LNCaP clone FGC (cell line): ENCODE data around the gene OSTC.
A peak's percentile ranks its signal among the peaks of the same experiment; 100 is the strongest.
"Not testable (repeated sequence)": the region's sequence is repeated elsewhere in the genome, so short reads cannot be mapped to it uniquely, and the experiment has no call there.

Experiments used
- DNase-seq: peaks from one replicate; pipeline ENCODE4 v3.0.0-alpha.2; 2011; ENCODE audit warnings: low read depth
- H3K4me3 ChIP-seq: 2 replicates; pipeline ENCODE4 v1.5.1; 2011; ENCODE audit warnings: mild to moderate bottlenecking, low read depth, low read length, control low read depth
- TF ChIP-seq, protein P1 (sequence below): IDR thresholded peaks from 2 replicates; pipeline ENCODE4 v1.5.1; 2012; ENCODE audit warnings: mild to moderate bottlenecking; ENCODE audit not compliant: control insufficient read depth, insufficient read depth; ENCODE audit errors: extremely low read depth

OSTC gene

DNA sequence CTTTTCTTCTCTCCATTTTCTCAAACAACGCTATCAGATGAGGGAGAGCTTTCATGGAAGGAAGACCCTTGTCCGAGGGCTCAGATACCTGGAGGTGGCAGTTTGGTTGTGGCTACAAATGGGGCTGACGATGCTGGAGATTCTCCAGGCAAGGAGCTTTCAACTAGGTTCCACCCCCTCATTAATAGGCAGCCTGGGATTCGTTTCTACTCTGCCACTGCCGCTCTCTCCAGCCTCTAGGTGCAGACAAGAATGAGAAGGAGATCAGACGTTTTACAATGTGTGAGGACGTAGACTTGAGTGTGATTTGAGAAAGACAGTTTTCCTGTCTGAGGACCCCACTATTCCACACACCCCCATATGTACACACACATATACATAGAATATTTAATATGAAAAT, 59.3 kb downstream of the OSTC start:
- TF ChIP-seq, protein P1, sequence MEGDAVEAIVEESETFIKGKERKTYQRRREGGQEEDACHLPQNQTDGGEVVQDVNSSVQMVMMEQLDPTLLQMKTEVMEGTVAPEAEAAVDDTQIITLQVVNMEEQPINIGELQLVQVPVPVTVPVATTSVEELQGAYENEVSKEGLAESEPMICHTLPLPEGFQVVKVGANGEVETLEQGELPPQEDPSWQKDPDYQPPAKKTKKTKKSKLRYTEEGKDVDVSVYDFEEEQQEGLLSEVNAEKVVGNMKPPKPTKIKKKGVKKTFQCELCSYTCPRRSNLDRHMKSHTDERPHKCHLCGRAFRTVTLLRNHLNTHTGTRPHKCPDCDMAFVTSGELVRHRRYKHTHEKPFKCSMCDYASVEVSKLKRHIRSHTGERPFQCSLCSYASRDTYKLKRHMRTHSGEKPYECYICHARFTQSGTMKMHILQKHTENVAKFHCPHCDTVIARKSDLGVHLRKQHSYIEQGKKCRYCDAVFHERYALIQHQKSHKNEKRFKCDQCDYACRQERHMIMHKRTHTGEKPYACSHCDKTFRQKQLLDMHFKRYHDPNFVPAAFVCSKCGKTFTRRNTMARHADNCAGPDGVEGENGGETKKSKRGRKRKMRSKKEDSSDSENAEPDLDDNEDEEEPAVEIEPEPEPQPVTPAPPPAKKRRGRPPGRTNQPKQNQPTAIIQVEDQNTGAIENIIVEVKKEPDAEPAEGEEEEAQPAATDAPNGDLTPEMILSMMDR: no peak
- DNase-seq: no peak
- no peak overlapping the region for H3K4me3 ChIP-seq

DNA sequence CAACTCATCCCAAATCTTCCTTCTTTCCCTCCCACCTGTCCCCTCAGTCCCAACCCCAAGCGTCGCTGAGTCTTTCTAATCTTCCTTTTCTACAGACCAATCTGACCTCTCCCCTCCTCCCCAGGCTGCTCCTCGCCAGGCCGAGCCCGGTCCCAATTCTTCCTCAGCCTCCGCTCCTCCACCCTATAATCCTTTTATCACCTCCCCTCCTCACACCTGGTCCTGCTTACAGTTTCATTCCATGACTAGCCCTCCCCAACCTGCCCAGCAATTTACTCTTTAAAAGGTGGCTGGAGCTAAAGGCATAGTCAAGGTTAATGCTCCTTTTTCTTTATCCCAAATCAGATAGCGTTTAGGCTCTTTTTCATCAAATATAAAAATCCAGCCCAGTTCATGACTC, 60.2 kb downstream of the OSTC start:
- DNase-seq, H3K4me3 ChIP-seq: not testable (repeated sequence)

DNA sequence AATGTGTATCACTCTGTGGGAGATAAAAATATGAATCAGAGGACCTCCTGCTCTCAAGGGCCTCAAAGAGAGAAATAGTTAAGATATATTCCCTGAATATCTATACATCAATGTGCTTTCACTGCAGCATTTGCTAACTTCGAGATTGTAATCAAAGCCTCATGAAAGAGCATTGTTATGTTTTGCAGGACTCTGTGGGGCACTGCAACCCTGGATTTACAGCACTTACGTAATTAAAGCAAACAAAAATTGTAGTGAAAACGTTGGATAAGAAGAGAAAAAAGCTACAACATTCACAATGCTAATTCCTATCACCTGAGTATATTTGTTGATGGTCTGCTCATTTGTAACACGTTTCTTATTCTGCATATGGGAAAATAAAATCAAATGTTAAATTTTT, 64.5 kb downstream of the OSTC start:
- no peak overlapping the region for H3K4me3 ChIP-seq
- no peak for DNase-seq
- TF ChIP-seq, protein P1: peak; percentile 12; the same call in 1 of the 2 replicates

DNA sequence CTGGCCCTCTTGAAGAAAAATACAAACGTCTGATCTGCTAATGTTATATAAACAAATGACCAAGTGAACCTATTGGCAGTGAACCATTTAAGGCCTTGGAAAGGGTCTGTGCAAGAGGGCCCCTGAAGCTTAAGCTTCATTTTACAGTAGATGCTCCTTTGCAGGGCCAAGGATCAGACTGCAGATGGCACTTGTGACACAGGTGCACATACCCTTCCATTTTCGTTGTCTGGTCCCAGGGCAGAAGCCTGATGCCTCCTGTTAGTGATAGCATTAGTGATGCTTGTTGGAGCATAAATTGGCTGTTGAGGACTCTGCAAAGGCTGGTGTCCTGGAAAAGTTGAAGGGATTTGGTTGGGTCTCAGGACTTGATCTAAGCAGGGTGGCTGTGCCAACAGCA, 65.9 kb downstream of the OSTC start:
- no peak overlapping the region for H3K4me3 ChIP-seq
- TF ChIP-seq, protein P1: no peak
- DNase-seq: no peak

DNA sequence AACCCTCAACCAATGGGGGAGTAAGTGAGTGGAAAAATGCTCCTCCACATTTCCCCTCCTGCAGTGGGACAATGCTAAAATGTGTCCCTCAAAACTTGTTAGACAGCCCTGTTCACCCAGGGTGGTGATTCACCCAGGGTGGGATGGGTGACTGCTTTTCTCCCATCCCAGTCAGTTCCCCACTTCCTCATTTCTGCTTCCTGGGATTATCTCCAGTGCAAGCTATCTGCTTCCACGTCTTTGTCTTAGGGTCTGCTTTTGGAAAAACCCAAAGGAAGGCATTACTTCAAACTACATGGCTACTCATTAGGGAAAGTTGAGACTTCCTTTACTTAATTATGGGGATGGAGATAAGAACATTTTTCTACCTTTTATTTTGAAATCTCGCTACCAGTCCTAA, 67.0 kb downstream of the OSTC start:
- H3K4me3 ChIP-seq: no peak overlapping the region
- no peak for DNase-seq
- TF ChIP-seq, protein P1: no peak
